SK-N-SH (cell line): ENCODE results near the gene CEACAM16. TPM values are rescaled to one million over a fixed set of nuclear protein-coding genes. Genes with fewer than 3 reads are reported as not detected.

Source experiments
- CTCF ChIA-PET: fragments of 300-600, 350-600 bp; formaldehyde crosslinking; extraction: SDS; loops from one replicate; lab custom pipeline; 2021; lab: Yijun Ruan, JAX
- POLR2A ChIA-PET: fragments of 350-600 bp; sonication (Branson Sonifier 250); formaldehyde crosslinking; extraction: SDS; loops from one replicate; lab custom pipeline; 2020; ENCODE audit warnings: antibody characterized with exemption, inconsistent platforms; lab: Yijun Ruan, JAX
- DNase-seq: peaks from one replicate; pipeline ENCODE4 v3.0.0; 2012
- H2AFZ ChIP-seq: fragments of 200-600 bp; sonication (generic); 2 replicates; pipeline ENCODE4 v1.8.1; 2016; ENCODE audit warnings: antibody characterized with exemption, mild to moderate bottlenecking, low read depth
- H3F3A ChIP-seq: fragments of 200-600 bp; sonication (generic); replicated peaks from 2 replicates; pipeline ENCODE3; 2016; ENCODE audit warnings: antibody characterized with exemption, mild to moderate bottlenecking; ENCODE audit not compliant: insufficient read depth
- H3K27ac ChIP-seq, 2 experiments: fragments of 200-500 bp in 1 of 2; fragments of 200-600 bp in 1 of 2; sonication (Bioruptor generic) in 1 of 2; sonication (generic), shearing (Covaris generic) in 1 of 2; 2 replicates each; pipeline versions ENCODE4 v1.5.1 to v1.6.1; 2014 to 2016; ENCODE audit warnings: low read depth in 2 of 2, inconsistent platforms in 1 of 2, low read length in 1 of 2, mild to moderate bottlenecking in 1 of 2, mixed read lengths in 1 of 2
- H3K27me3 ChIP-seq: fragments of 200-600 bp; sonication (generic), shearing (Covaris generic); 2 replicates; pipeline ENCODE4 v1.6.1; 2016; ENCODE audit warnings: mixed run types; ENCODE audit not compliant: insufficient read depth
- H3K36me3 ChIP-seq, 2 experiments: fragments of 200-500 bp in 1 of 2; fragments of 200-600 bp in 1 of 2; sonication (Bioruptor generic) in 1 of 2; sonication (generic) in 1 of 2; replicated peaks in 1 of 2; 2 replicates each; pipeline versions ENCODE3 to v1.5.1; 2014 to 2016; ENCODE audit warnings: low read length in 1 of 2, mild to moderate bottlenecking in 1 of 2; ENCODE audit not compliant: insufficient read depth in 2 of 2, control insufficient read depth in 1 of 2
- H3K4me1 ChIP-seq, 2 experiments: fragments of 200-500 bp in 1 of 2; fragments of 200-600 bp in 1 of 2; sonication (Bioruptor generic) in 1 of 2; sonication (generic), shearing (Covaris generic) in 1 of 2; 2 replicates each; pipeline versions ENCODE4 v1.5.1 to v1.6.1; 2014 to 2016; ENCODE audit warnings: low read depth in 1 of 2, low read length in 1 of 2, mixed run types in 1 of 2; ENCODE audit not compliant: insufficient read depth in 2 of 2, control insufficient read depth in 1 of 2
- H3K4me2 ChIP-seq: fragments of 200-600 bp; sonication (generic), shearing (Covaris generic); 2 replicates; pipeline ENCODE4 v1.6.1; 2017; ENCODE audit warnings: mixed run types
- H3K4me3 ChIP-seq, 2 experiments: fragments of 200-500 bp in 1 of 2; fragments of 200-600 bp in 1 of 2; sonication (Bioruptor generic) in 1 of 2; sonication (generic), shearing (Covaris generic) in 1 of 2; 2 replicates each; pipeline versions ENCODE4 v1.5.1 to v1.8.1; 2014 to 2016; ENCODE audit warnings: low read depth in 2 of 2, inconsistent platforms in 1 of 2, low read length in 1 of 2, mild to moderate bottlenecking in 1 of 2, mixed read lengths in 1 of 2, moderate library complexity in 1 of 2
- H3K79me2 ChIP-seq: fragments of 200-600 bp; sonication (generic); 2 replicates; pipeline ENCODE4 v1.8.1; 2017; ENCODE audit warnings: mild to moderate bottlenecking; ENCODE audit not compliant: insufficient read depth
- H3K9ac ChIP-seq: fragments of 200-600 bp; sonication (generic); 2 replicates; pipeline ENCODE4 v1.6.1; 2017; ENCODE audit warnings: mixed run types
- H3K9me2 ChIP-seq: fragments of 200-600 bp; sonication (generic); 2 replicates; pipeline ENCODE4 v1.6.1; 2017; ENCODE audit warnings: mixed run types
- H3K9me3 ChIP-seq: fragments of 200-600 bp; sonication (generic); 2 replicates; pipeline ENCODE4 v1.6.1; 2017; ENCODE audit warnings: mixed run types, mild to moderate bottlenecking, moderate library complexity
- H4K20me1 ChIP-seq: fragments of 200-600 bp; sonication (generic); 2 replicates; pipeline ENCODE4 v1.6.1; 2017; ENCODE audit warnings: mild to moderate bottlenecking, mixed run types; ENCODE audit not compliant: insufficient read depth
- CHD2 ChIP-seq: fragments of 150-350 bp; IDR thresholded peaks from 2 replicates; pipeline ENCODE4 v1.6.1; 2018; ENCODE audit warnings: low read length; ENCODE audit not compliant: partially characterized antibody
- ELF1 ChIP-seq: IDR thresholded peaks from 2 replicates; pipeline ENCODE4 v1.4.0; 2012
- FOXJ3 ChIP-seq: sonication (generic); formaldehyde crosslinking; IDR thresholded peaks from 2 replicates; pipeline ENCODE4 v1.5.1; 2020; ENCODE audit warnings: mild to moderate bottlenecking, missing genetic modification reagents
- GABPA ChIP-seq: IDR thresholded peaks from 2 replicates; pipeline ENCODE4 v1.4.0; 2012; ENCODE audit warnings: low read depth, mild to moderate bottlenecking
- GATA2 ChIP-seq: sonication (generic); formaldehyde crosslinking; IDR thresholded peaks from 2 replicates; pipeline ENCODE4 v1.5.0; 2020; ENCODE audit warnings: mild to moderate bottlenecking, missing genetic modification reagents
- JUND ChIP-seq: IDR thresholded peaks from 2 replicates; pipeline ENCODE4 v1.4.0; 2012
- MEF2A ChIP-seq: IDR thresholded peaks from 2 replicates; pipeline ENCODE4 v1.4.0; 2012; ENCODE audit warnings: low read depth, borderline replicate concordance
- MXI1 ChIP-seq: IDR thresholded peaks from 2 replicates; pipeline ENCODE4 v1.6.1; 2012; ENCODE audit warnings: mild to moderate bottlenecking, low read depth, low read length, improper control_type of control experiment
- RAD21 ChIP-seq: IDR thresholded peaks from 2 replicates; pipeline ENCODE4 v1.6.1; 2012; ENCODE audit warnings: mild to moderate bottlenecking, low read length
- RCOR1 ChIP-seq: fragments of 150-350 bp; IDR thresholded peaks from 2 replicates; pipeline ENCODE4 v1.6.1; 2017; ENCODE audit warnings: antibody characterized with exemption, low read length
- RFX5 ChIP-seq: IDR thresholded peaks from 2 replicates; pipeline ENCODE4 v1.6.1; 2012; ENCODE audit warnings: mild to moderate bottlenecking, improper control_type of control experiment, low read length
- RXRA ChIP-seq: IDR thresholded peaks from 2 replicates; pipeline ENCODE4 v1.4.0; 2012; ENCODE audit warnings: low read depth, mild to moderate bottlenecking, borderline replicate concordance
- SIN3A ChIP-seq: IDR thresholded peaks from 2 replicates; pipeline ENCODE4 v1.6.1; 2012; ENCODE audit warnings: low read depth, mild to moderate bottlenecking, low read length, moderate library complexity, borderline replicate concordance
- TCF12 ChIP-seq: IDR thresholded peaks from 2 replicates; pipeline ENCODE4 v1.4.0; 2012
- TEAD4 ChIP-seq: IDR thresholded peaks from 2 replicates; pipeline ENCODE4 v1.4.0; 2012; ENCODE audit warnings: mild to moderate bottlenecking, borderline replicate concordance; ENCODE audit not compliant: insufficient read depth
- WGBS: methylation state at CpG from one replicate; pipeline ENCODE4 v1.1.6; 2017; ENCODE audit warnings: low lambda C conversion rate; 5-methylcytosine and 5-hydroxymethylcytosine counted together
- polyA plus RNA-seq, 3 experiments: library from polyadenylated mRNA; depleted of rRNA; stranded (reverse); fragments of >200 nt; gene quantifications; 2 replicates each; pipeline ENCODE4 v1.2.3, GENCODE V29; 2012
- TF ChIP-seq, protein P1 (sequence below): fragments of 150-350 bp; IDR thresholded peaks from 2 replicates; pipeline ENCODE4 v1.6.1; 2017; ENCODE audit warnings: antibody characterized with exemption, low read length, low read depth, borderline replicate concordance
- TF ChIP-seq, protein P2 (sequence below): IDR thresholded peaks from 2 replicates; pipeline ENCODE4; 2012
- TF ChIP-seq, protein P3 (sequence below): fragments of 200-600 bp; sonication (generic); IDR thresholded peaks from 2 replicates; pipeline ENCODE4 v1.6.1; 2017; ENCODE audit warnings: antibody characterized with exemption, mild to moderate bottlenecking, moderate library complexity
- TF ChIP-seq, protein P4 (sequence below): IDR thresholded peaks from 2 replicates; pipeline ENCODE4 v1.6.1; 2012; ENCODE audit warnings: mild to moderate bottlenecking, low read depth, low read length, moderate library complexity

The CEACAM16 gene
- polyA plus RNA-seq, 1 of the 3 experiments (the other 2 are of a cell fraction): not detected

DNA sequence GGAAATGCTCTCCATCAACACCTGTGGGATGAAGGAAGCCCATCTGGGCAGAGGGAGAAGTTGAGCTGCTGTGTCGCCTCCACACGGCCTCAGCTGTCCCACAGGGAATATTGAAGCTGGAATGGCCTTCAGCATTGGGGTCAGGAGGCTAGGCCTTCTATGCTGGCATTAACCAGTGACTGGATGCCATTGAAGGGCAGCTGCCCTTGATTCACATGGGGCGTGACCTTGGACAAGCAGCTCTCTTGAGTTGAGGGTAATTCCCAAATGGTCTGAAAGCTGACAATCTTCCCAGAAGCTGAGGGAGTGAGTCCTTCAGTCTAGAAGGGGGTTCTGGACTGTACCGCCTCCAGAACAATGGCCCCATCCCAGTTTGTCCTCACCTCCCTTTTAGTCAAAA lies 56.3 kb downstream of the CEACAM16 start:
- Histone ChIP-seq H3K79me2 (peaks cover 16% of the 10 kb centered on the region), H2AFZ (no peak overlapping the region), H3K4me1 (peaks cover 21 to 24% of the 10 kb centered on the region in 2 experiments; a peak in 3 of 4 replicates)
- TF ChIP-seq TCF12 (no peak), MXI1 (no peak), GATA2 (CRISPR knock-in tag) (no peak), CHD2 (no peak), JUND (no peak), FOXJ3 (CRISPR knock-in tag) (no peak), RCOR1 (no peak), MEF2A (no peak), ELF1 (no peak), SIN3A (no peak)
- TF ChIP-seq, protein P1, sequence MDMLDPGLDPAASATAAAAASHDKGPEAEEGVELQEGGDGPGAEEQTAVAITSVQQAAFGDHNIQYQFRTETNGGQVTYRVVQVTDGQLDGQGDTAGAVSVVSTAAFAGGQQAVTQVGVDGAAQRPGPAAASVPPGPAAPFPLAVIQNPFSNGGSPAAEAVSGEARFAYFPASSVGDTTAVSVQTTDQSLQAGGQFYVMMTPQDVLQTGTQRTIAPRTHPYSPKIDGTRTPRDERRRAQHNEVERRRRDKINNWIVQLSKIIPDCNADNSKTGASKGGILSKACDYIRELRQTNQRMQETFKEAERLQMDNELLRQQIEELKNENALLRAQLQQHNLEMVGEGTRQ: no peak
- TF ChIP-seq, protein P2, sequence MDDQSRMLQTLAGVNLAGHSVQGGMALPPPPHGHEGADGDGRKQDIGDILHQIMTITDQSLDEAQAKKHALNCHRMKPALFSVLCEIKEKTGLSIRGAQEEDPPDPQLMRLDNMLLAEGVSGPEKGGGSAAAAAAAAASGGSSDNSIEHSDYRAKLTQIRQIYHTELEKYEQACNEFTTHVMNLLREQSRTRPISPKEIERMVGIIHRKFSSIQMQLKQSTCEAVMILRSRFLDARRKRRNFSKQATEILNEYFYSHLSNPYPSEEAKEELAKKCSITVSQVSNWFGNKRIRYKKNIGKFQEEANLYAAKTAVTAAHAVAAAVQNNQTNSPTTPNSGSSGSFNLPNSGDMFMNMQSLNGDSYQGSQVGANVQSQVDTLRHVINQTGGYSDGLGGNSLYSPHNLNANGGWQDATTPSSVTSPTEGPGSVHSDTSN: no peak
- TF ChIP-seq, all 33 proteins: peak for 0
- H3K4me3 ChIP-seq: no peak overlapping the region
- no peaks in the 10 kb centered on the region for H3K27me3 ChIP-seq
- H3K36me3 ChIP-seq: peaks cover 19 to 23% of the 10 kb centered on the region in 2 experiments
- no peak overlapping the region for H3K9ac ChIP-seq
- H3K9me3 ChIP-seq: no peaks in the 10 kb centered on the region
- H3F3A ChIP-seq: peaks cover 15% of the 10 kb centered on the region
- H4K20me1 ChIP-seq: peaks cover 5% of the 10 kb centered on the region; the same call in 1 of the 2 replicates
- no peak overlapping the region; a peak in 1 of 4 replicates for H3K27ac ChIP-seq
- no peak for DNase-seq
- 96% methylated on average over 4 of the region's 4 CpGs for WGBS
- CTCF ChIA-PET: interaction anchor here (1.0 to 8.7 kb wide), 5 partner anchors 15 to 184 kb away, joined by 3 to 86 read pairs (median 5); no protein-coding TSS in a partner anchor
- H3K9me2 ChIP-seq: no peaks in the 10 kb centered on the region
- POLR2A ChIA-PET: no interaction called here
- H3K4me2 ChIP-seq: peak overlapping the region; percentile 83; the same call in 1 of the 2 replicates

DNA sequence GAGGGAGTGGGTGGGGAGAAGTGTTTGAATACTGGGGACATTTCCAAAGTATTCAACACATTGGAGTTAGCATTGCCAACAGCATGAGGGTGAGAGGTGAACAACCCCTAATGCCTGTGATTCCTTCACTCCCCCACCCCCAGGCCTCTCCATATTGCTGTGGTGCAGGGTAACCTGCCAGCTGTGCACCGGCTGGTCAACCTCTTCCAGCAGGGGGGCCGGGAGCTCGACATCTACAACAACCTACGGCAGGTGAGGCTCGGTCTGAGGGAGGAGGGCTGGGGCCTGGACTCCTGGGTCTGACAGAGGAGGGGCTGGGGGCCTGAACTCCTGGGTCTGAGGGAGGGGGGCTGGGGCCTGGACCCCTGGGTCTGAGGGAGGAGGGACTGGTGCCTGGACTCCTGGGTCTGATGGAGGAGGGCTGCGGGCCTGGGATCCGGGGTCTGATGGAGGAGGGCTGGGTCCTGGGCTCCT lies 57.2 kb downstream of the CEACAM16 start:
- TF ChIP-seq FOXJ3 (CRISPR knock-in tag) (no peak), RCOR1 (no peak), CHD2 (no peak), RXRA (no peak), RAD21 (no peak), JUND (no peak), TEAD4 (no peak), RFX5 (no peak), GABPA (no peak)
- TF ChIP-seq, protein P3, sequence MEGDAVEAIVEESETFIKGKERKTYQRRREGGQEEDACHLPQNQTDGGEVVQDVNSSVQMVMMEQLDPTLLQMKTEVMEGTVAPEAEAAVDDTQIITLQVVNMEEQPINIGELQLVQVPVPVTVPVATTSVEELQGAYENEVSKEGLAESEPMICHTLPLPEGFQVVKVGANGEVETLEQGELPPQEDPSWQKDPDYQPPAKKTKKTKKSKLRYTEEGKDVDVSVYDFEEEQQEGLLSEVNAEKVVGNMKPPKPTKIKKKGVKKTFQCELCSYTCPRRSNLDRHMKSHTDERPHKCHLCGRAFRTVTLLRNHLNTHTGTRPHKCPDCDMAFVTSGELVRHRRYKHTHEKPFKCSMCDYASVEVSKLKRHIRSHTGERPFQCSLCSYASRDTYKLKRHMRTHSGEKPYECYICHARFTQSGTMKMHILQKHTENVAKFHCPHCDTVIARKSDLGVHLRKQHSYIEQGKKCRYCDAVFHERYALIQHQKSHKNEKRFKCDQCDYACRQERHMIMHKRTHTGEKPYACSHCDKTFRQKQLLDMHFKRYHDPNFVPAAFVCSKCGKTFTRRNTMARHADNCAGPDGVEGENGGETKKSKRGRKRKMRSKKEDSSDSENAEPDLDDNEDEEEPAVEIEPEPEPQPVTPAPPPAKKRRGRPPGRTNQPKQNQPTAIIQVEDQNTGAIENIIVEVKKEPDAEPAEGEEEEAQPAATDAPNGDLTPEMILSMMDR: no peak
- TF ChIP-seq, protein P1: no peak
- TF ChIP-seq, protein P4, sequence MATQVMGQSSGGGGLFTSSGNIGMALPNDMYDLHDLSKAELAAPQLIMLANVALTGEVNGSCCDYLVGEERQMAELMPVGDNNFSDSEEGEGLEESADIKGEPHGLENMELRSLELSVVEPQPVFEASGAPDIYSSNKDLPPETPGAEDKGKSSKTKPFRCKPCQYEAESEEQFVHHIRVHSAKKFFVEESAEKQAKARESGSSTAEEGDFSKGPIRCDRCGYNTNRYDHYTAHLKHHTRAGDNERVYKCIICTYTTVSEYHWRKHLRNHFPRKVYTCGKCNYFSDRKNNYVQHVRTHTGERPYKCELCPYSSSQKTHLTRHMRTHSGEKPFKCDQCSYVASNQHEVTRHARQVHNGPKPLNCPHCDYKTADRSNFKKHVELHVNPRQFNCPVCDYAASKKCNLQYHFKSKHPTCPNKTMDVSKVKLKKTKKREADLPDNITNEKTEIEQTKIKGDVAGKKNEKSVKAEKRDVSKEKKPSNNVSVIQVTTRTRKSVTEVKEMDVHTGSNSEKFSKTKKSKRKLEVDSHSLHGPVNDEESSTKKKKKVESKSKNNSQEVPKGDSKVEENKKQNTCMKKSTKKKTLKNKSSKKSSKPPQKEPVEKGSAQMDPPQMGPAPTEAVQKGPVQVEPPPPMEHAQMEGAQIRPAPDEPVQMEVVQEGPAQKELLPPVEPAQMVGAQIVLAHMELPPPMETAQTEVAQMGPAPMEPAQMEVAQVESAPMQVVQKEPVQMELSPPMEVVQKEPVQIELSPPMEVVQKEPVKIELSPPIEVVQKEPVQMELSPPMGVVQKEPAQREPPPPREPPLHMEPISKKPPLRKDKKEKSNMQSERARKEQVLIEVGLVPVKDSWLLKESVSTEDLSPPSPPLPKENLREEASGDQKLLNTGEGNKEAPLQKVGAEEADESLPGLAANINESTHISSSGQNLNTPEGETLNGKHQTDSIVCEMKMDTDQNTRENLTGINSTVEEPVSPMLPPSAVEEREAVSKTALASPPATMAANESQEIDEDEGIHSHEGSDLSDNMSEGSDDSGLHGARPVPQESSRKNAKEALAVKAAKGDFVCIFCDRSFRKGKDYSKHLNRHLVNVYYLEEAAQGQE: no peak
- ChIA-PET CTCF (interaction anchor here (1.1 to 8.7 kb wide), 3 partner anchors 14 to 32 kb away, joined by 3 to 86 read pairs (median 35); no protein-coding TSS in a partner anchor), POLR2A (no interaction called here)
- WGBS: 99% methylated on average over 7 of the region's 7 CpGs
- Histone ChIP-seq H3K9me3 (no peaks in the 10 kb centered on the region), H2AFZ (no peak overlapping the region), H3K36me3 (peaks cover 19 to 23% of the 10 kb centered on the region in 2 experiments), H3K27ac (no peak overlapping the region), H3K27me3 (no peaks in the 10 kb centered on the region), H3F3A (peaks cover 15% of the 10 kb centered on the region), H4K20me1 (peaks cover 5% of the 10 kb centered on the region; the same call in 1 of the 2 replicates), H3K79me2 (peaks cover 7% of the 10 kb centered on the region; the same call in 1 of the 2 replicates), H3K4me3 (no peak overlapping the region), H3K4me1 (peaks cover 21 to 24% of the 10 kb centered on the region in 2 experiments; a peak in 3 of 4 replicates), H3K9me2 (no peaks in the 10 kb centered on the region), H3K4me2 (no peak overlapping the region), H3K9ac (no peak overlapping the region)
- DNase-seq: no peak
